H1 (cell line): ENCODE results near the gene MRPS10. TPM values are rescaled to one million over a fixed set of nuclear protein-coding genes. Genes with fewer than 3 reads are reported as not detected.

Experiments used
- ATF2 ChIP-seq: IDR thresholded peaks from 2 replicates; pipeline ENCODE4 v1.6.1; 2012; ENCODE audit warnings: low read length, inconsistent platforms
- EGR1 ChIP-seq: IDR thresholded peaks from 2 replicates; pipeline ENCODE4 v1.6.1; 2011; ENCODE audit warnings: low read depth, low read length, borderline replicate concordance
- EZH2 ChIP-seq: fragments of 200-600 bp; sonication (generic); IDR thresholded peaks from 2 replicates; pipeline ENCODE4 v1.7.1; 2012; ENCODE audit warnings: low read depth, mild to moderate bottlenecking, moderate library complexity, low read length, inconsistent platforms; ENCODE audit not compliant: severe bottlenecking
- polyA plus RNA-seq, 7 experiments: library from polyadenylated mRNA; depleted of rRNA in 3 of 7; stranded (reverse) in 5 of 7; unstranded in 2 of 7; fragments of >200 nt in 5 of 7; fragments of 200-250 nt in 2 of 7; gene quantifications; 1 replicate in 5 of 7; 2 replicates in 1 of 7; 4 replicates in 1 of 7; pipeline versions ENCODE4 v1.2.1 to v1.2.3, GENCODE V29; 2011 to 2013; ENCODE audit warnings: missing spikeins in 2 of 7, mixed read lengths in 2 of 7
- total RNA-seq: library from RNA; stranded (reverse); fragmentation: NEBNext Ultra II Directional; extraction: Animal tissue kit (Norgen Biotek cat#: 25700); gene quantifications from 2 replicates; pipeline ENCODE4 v1.2.1, GENCODE V29; 2021

Gene MRPS10
- total and polyA plus RNA-seq, 2 of the 8 experiments (the other 6 are each of a cell fraction or from before 2014, with no cell fraction given), result 20.5 to 33.6 TPM

GRCh38 chr6:42259841-42260395 lies 42.3 kb upstream of the MRPS10 start (continued):
- no peak for TF ChIP-seq ATF2
- TF ChIP-seq EZH2, result no peak
- no peak for TF ChIP-seq EGR1
